HuH-7.5 (cell line): ENCODE results near the gene CHCHD6.
A peak's percentile ranks its signal among the peaks of the same experiment; 100 is the strongest.

Source experiments
- DNase-seq: peaks from one replicate; pipeline ENCODE4 v3.0.0; 2011; ENCODE audit warnings: low spot score

CHCHD6 gene

DNA sequence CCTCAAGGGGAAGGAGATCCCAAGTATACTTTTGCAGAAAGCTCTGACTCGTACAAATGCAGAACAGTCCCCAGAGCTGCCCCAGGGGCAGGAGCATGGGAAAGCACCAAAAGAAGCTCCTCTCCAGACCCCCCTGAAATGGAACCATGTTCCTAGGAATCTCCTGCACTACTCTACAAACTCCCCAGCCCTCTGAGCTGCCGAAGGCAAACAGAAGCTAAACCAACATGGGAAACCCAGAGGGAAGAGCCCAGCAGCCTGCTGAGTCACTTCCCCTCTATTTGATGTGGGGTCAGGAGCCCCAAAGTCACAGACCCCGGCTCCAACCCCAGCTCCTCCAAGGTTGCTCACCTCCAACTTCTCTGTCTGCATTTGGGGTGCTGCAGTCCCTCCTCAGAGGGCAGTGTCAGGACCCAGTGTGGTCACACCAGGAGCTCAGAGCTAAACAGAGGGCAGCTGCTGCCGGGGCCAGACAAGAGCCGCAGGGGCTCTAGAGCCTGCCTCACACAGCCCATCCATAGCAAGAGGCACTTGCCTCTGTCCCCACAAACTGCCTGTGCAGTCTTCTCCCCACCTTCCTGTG, 275.1 kb downstream of the CHCHD6 start:
- no peak for DNase-seq

DNA sequence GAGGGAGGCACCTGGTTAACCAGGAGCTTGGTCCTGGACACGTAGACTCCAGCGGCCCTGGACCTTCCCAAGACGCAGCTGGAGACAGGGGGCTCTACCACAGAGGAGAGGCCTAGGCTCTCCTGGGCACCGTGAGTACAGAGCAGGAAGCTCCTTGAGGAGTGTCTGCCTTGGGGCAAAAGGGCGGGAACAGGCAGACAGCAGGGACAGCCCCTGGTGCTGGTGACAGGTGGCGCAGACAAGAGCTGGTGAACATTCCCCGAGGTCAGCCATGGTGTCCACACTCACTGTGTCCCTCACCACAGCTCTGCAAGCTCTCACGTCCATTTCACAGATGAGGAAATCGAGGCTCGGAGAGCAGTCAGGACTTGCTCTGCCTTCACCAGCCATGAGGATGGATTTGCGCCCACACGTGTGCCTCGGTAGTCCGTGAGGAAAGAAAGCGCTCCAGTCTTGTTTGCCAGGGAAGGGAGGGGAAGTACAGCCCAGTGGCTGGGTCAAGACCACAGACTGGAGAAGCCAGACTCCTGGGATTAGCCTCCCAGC, 276.3 kb downstream of the CHCHD6 start:
- no peak for DNase-seq

DNA sequence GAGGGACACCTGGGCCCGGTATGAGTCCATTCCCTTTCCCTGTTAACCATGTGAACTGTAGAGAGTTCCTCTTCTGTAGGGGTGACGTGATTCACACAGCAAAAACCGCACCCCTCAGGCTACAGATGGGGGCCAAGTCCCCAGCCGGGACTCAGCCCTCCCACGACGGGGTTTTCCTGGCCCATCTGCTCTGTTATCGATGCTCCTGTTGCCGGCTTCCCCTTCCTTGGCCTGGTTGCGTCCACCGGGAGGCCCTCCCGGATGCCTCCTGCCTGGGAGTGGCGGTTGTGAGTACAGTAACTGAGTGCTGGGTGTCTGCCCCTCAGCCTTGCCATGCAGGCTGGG, 278.1 kb downstream of the CHCHD6 start:
- DNase-seq: no peak

DNA sequence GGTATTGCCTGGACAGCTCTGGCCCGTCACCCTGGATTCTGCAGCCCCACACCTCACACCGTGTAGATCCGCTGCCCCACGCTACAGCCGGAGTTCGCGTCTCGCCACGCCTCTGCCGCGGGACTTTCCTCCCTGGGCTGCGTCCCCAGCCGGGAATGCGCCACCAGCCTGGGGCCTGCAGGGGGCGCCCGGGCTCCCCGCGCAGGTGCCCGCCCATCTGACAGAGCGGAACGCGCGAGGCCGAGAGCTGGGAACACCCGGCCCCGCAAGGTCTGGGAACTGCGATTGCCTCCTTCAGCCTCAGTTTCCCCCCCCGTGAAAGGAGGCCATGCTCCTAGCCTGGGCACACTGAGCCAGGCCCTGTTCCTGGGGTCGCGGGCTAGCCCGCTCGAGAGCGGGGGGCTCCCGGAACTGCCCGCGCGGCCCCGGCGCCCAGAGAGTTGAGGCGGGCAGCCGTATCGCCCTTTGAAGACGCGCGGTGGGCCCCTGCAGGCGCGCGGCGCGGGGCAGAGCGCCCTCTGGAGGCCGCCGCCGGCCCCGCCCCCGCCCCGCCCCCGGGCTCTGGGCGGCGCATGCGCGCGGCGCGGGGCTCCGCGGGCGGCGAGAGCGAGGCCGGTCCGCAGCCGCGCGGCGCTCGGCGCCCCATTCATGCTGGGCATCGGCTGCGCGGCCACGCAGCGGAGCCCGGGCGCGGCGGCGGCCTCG, 278.6 kb downstream of the CHCHD6 start, which contains the start of gene PLXNA1:
PLXNA1 (plus strand) TSS at position 645 of the 705 bp plus-strand sequence. CDS start 5,479 bp downstream, outside the sequence.
- peak; percentile 98 for DNase-seq

DNA sequence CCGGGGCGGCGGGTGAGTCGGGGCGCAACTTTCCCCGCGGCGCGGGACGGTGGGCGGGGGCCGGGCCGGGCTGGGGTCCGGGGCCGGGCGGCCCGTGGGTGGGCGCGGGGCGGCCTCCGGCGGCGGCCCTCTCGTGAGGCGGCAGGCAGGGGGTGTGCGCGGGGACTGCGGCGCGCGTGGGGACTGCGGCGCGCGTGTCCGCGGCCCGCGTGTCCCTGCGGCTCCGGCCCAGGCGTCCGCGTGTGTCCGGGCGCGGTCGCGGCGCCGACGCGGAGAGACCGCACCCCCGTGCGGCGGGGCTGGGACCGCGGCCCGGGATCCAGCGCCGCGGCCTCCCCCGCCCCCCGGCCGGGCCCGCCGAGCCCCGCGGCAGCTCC, 279.2 kb downstream of the CHCHD6 start:
- DNase-seq: no peak

DNA sequence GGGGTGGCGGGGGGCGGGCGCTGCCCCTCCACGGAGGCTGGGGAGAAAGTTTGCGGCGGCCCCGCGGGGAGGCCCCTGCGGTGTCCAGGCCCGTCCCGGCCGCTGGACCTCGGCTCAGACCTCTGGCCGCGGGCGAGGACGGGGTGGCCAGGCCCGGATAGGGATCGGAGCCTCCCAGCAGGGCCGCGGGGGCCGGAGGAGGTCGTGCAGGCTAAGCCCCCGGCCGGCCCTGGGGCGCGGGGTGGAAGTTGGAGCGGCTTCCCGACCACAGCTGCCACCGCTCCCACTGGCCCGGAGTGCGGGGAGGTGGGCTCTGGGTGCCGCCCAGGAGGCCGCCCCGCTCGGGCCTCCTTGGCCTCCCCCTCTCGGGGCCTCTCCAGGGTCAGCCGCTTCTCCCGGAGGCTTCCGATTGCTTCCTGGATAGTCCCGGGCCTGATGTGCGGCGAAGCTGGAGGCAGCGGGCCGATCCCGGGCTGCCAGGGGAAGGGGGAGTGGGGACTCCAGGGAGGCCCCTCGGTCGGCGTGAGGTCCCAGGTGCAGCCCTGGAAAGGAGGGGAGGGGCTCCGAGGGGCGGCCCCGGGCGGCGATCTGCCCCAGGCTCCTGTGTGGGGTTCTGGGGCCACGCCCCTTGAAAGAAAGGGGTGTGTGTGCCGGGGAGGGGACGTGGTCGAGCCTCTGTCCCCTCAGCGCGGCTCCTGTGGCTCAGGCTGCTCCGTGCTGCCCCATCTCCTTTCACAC, 279.8 kb downstream of the CHCHD6 start:
- peak; percentile 74 for DNase-seq

DNA sequence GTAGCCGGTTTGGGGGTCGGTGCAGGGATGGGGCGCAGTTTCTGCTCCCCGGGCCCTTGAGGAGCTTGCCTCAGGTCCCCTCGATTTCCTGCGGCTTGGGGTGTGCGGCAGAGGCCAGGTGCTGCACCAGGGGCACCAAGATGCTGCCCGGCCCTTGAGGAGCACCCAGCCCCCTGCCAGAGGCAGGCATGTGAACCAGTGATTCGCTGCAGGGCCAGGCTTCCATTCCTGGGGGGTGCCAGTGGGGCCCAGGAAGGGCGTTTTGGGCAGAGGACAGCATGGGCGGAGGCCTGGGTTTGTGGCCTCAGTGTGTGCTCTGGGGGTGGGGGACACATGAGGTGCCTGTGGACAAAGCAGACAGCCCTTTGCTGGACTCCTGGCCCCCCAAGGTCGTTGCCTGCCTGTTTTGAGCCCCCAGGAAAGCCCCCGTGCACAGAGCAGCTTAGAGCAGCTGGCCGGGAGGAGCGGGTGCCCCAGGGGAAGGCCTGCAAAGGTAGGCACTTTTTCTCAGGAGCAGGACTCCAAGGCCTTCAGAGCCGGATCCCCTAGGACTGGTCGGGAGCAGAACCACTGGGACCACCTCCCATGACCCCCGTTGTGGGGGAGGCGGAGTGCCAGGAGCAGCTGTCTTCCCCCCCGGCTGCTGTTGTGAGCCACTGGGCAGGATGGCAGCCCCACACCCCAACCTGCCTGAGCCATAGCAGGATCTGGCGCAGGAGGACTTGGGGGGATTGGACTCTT, 280.5 kb downstream of the CHCHD6 start:
- no peak for DNase-seq

DNA sequence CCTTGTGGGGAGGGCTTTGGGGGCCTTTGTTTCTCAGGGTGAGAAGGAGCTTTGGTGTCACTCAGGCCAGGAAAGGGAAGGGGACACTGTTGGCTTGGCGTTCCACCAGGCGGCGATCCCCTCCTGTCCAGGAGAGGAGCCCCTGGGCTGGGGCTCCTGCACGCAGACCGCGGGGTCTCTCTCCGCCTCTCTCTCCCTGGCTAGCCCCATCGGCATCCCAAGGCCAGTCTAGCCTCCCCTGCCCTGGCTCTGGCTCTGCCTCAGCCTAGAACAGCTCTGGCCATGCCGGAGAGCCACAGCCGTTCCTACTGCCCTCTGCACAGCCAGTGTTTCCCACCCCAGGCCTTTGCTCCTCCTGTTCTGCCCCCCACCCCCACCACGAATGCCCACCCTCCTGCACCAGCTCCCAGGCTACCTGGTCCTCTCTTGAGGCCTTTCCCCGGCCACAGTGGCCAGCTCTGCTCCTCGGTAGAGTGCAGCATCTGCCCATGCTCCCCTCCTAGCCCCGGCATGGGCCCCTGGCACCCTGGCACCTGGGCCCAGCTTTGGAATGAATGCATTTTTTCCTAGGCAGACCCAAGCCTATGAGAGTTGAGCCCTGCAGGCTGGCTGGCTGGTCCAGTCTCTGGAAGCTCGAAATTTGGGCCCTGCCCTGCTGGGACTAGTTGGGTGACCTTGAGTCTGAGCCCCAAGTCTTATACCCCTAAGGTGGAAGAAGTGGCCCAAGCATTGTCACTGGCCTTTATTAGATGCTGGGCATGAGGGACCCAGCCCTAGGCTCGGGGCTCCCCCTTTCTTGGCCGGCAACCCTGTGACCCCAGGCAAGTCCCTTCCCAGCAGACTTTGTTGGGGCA, 281.3 kb downstream of the CHCHD6 start:
- DNase-seq: no peak

DNA sequence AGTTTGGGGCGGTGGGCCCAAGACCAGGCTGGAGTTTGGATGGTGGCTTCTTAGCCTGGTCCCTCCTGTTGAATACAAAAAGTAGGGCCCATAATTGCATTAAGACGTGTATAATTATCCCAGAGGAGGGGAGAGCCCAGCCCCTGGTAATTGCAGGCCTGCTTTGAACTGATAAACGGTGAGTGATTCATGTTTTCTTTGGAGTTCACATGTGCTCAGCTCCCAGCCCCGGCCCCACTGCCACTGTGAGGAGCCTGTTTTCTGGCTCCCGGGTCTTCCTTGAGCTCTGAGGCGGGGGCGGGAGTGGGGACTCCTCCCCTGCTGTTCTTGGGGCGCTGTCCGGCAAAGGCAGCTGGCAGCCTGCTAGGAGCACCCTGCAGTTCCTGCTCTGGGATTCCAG, 282.0 kb downstream of the CHCHD6 start:
- DNase-seq: no peak

DNA sequence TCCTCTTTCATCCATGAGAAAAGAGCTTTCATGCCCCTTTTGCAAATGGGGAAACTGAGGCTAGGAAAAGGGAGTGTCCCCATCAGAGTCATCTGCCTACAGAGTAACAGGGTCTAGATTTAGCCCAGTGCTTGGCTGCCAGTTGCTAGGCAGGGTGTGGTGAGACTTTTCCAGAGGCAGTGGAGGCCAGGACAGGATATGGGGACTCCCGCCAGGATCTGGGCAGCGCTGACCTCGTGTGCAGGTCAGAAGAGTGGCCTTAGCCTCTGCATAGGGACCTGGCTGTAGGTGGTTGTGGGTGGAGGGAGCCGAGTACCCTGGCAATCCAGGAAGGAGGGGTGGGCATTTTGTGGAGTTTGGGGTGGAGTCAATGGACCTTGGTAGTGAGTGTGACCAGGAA, 283.1 kb downstream of the CHCHD6 start:
- no peak for DNase-seq

DNA sequence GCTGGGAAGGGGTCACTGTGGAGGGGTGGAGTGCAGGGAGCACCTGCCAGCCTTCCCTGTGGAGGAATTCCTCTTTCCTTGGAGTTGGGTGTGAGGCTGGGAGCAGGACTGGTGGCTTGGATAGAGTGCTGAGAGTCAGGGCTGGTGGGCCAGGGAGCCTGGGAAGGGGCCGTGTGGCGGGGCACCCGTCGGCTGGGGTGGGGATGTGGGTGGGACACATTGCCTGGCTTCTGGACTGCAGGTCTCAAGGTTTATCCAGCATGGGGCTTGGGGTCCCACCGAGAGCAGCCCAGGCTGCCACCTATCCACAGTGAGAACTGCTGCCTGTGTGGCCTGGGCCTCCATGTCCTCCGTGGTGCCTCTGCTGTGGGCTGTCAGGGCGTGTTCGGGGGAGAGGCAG, 283.6 kb downstream of the CHCHD6 start:
- DNase-seq: no peak

DNA sequence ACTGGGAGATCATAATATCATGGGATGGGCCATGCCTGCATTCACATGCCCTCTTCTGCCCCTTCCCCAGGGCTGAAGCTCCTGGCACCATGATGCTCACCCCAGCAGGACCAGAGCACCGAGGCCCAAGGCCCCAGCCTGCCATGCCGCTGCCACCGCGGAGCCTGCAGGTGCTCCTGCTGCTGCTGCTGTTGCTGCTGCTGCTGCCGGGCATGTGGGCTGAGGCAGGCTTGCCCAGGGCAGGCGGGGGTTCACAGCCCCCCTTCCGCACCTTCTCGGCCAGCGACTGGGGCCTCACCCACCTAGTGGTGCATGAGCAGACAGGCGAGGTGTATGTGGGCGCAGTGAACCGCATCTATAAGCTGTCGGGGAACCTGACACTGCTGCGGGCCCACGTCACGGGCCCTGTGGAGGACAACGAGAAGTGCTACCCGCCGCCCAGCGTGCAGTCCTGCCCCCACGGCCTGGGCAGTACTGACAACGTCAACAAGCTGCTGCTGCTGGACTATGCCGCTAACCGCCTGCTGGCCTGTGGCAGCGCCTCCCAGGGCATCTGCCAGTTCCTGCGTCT, 284.5 kb downstream of the CHCHD6 start:
- no peak for DNase-seq

DNA sequence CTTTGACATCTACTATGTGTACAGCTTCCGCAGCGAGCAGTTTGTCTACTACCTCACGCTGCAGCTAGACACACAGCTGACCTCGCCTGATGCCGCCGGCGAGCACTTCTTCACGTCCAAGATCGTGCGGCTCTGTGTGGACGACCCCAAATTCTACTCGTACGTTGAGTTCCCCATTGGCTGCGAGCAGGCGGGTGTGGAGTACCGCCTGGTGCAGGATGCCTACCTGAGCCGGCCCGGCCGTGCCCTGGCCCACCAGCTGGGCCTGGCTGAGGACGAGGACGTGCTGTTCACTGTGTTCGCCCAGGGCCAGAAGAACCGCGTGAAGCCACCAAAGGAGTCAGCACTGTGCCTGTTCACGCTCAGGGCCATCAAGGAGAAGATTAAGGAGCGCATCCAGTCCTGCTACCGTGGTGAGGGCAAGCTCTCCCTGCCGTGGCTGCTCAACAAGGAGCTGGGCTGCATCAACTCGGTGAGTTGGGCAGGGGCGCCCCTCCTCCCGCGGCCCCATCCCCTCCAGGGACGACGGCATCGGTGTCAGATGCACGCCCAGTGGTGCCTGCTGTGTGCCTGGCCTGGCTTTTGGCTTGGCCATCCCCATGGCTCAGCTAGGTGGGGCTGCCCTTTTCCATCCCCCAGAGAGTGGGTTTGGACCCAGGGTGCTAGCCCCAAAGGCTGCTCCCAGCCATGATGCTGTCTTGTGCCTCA, 285.4 kb downstream of the CHCHD6 start:
- DNase-seq: no peak

DNA sequence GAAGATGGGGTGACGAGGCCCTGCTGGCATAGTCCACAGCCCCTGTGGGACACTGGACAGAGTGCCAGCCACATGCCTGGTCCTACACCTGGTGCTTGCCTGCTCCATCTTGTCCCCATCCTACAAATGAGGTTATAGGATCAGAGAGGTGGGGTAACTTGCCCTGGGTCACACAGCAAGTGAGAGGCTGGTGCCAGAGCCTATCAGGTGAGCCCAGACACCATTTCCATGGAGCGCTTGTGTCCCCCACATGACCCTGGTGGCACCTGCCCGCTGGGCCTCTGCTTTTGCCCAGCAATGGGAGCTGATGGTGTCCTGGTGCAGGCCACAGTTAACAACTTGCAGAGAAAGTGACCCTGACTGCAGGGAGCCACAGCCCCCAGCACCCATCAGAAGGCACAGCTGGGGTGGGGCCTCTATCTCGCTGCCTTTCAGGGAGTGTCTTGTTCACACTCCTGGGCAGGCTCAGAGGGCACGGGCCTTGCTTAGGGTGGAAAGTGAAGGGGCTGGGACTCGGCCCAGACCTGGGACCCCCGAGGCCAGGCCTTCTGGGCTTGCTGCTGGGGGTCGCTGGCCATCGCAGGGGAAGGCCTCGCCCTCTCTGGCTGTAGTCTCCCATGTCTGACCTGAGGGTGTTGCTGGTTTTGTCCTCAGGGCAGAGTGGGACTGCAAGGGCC, 286.1 kb downstream of the CHCHD6 start:
- DNase-seq: no peak

DNA sequence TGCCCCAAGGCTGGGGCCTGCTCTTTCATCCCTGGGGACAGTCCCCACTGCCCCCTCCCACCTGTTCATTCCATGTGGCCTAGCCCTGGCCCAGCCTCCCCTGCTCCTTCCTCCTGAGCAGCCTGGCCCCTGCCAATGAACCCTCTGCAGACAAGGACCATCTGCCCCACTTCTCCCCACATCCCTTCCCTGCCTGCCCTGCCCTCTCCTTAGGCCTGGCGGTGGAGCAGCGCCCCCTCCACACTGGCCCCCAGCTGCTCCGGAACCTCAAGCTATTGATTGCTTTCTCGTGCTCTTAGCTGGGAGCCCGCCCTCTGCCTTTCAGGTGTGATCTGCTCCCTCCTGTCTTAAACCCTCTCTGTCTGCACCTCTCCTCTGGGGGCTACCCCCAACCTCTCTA, 286.9 kb downstream of the CHCHD6 start:
- DNase-seq: no peak

DNA sequence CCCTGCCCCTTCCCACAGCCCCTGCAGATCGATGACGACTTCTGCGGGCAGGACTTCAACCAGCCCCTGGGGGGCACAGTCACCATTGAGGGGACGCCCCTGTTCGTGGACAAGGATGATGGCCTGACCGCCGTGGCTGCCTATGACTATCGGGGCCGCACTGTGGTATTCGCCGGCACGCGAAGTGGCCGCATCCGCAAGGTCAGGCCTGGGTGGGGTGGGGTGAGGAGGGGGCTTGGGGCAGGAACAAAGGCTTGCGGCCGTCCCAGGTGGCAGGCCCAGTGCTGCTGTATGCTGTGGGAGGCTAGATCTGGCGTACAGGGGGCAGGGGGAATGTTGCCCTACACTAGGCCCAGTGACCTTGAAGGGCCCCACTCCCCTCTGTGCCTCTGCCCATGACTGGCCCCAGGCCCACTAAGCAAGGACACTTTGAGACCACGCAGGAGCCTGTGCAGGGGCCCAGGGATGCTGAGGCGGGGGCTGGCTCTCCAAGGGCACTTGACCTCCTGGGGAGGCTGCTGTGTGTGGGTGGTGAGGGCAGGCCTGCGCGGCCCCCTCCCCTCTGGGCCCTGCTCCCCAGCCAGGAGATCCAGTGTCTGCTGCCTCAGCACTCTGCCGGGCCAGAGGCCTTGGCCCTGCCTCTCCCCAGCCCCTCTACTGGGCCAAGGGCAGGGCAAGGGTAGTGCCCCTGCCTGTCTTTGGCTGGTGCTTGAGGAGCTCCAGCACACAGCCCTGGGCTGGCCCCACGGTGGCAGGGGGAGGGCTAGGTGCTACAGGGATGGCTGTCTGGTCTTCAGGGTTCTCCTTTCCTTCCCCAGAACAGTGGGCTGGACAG, 287.5 kb downstream of the CHCHD6 start:
- no peak for DNase-seq

DNA sequence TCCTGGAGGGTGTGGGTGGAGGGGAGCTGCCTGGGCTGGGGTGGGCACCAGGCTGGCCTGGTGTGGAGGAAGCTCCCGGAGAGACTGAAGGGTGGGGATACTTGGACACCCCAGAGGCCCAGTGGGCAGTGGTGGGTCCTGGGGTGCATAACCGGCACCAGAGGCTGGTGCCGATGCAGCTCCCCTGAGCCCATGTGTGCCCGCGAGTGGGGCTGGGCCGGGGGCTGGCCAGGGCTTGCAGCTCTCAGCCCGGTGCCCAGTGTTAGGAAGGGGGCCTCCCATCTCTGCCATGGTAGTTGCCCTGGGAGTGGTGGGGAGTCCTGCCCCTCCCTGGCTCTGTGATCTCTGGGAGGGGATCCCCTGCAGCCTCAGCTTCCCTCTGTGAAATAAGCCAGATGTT, 288.2 kb downstream of the CHCHD6 start:
- DNase-seq: no peak

DNA sequence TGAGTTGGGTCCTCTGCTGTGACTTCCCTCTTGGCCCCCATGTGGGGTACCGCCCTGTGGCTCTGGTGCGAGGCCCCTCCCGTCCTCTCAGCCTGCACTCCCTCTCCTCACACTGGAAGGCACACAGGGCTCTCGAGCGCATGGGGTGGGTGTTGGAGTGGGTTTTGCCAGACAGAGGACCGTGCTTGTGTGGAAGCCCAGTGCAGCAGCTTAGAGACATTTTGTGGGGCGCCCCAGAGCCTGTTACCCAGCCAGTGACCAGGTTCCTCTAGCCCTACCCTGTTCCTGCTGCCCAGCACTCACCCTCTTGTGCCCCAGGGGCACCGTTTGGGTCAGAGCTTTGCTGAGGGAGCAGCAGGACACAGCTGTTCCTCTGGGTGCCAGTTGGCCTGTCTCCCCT, 288.7 kb downstream of the CHCHD6 start:
- DNase-seq: no peak

DNA sequence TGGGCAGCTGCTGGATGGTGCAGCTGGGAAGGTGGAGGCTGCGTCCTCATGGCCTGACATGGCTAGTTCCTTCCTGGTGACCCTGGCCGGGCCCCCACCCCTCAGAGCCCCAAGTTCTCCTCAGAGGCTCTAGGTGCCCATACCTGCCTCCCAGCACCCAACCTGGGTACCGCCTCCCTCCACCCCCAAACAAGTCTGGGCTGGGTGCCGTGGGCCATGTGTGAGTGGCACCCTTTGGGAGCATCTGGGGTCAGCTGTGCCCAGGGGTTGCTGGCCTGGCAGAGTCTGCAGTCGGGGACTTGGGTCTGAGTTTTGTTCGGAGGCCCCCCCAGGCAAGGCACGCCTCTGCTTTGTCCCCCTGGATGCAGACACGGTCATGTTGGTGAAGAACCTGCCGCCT, 289.4 kb downstream of the CHCHD6 start:
- no peak for DNase-seq
